Neural crest cell (in vitro differentiated cells): ENCODE data around the gene PLOD1. TPM values are rescaled to one million over a fixed set of nuclear protein-coding genes. Genes with fewer than 3 reads are reported as not detected.
A peak's percentile ranks its signal among the peaks of the same experiment; 100 is the strongest.

ENCODE experiments used
- DNase-seq: peaks from one replicate; pipeline ENCODE4 v3.0.0; 2021; ENCODE audit warnings: low read depth, mixed read lengths, low spot score
- H3K27ac Mint-ChIP-seq: one replicate; pipeline ENCODE4 v1.8.0; 2021; ENCODE audit warnings: mild to moderate bottlenecking, mixed read lengths; ENCODE audit not compliant: unreplicated experiment
- H3K27me3 Mint-ChIP-seq: 2 replicates; pipeline ENCODE4 v1.8.0; 2021; ENCODE audit warnings: low read depth, mild to moderate bottlenecking, mixed read lengths
- H3K36me3 Mint-ChIP-seq: 2 replicates; pipeline ENCODE4 v1.8.0; 2021; ENCODE audit warnings: low read depth, mild to moderate bottlenecking, mixed read lengths
- H3K4me1 Mint-ChIP-seq: 2 replicates; pipeline ENCODE4 v1.8.0; 2021; ENCODE audit warnings: mixed read lengths
- H3K4me3 Mint-ChIP-seq: one replicate; pipeline ENCODE4 v1.8.0; 2021; ENCODE audit warnings: mild to moderate bottlenecking, mixed read lengths
- H3K9me3 Mint-ChIP-seq: 2 replicates; pipeline ENCODE4 v1.8.0; 2021; ENCODE audit warnings: mixed read lengths
- CTCF ChIP-seq: fragments of 200-600 bp; sonication (generic); conservative IDR thresholded peaks from 2 replicates; pipeline ENCODE4 v1.5.0; 2021; ENCODE audit warnings: antibody characterized with exemption, mild to moderate bottlenecking
- long read RNA-seq: library from polyadenylated mRNA; unstranded; transcript quantifications from one replicate; pipeline ENCODE4 v2.0.0, GENCODE V29; 2020
- total RNA-seq: library from RNA; stranded (reverse); gene quantifications from 2 replicates; pipeline ENCODE4 v1.2.1, GENCODE V29; 2021

The PLOD1 gene
- total RNA-seq: 58.7 and 62.6 TPM in 2 replicates
- long read RNA-seq, transcript PLOD1-201 (19 exons, 2,940 nt): major isoform, 23 of 32 reads
- long read RNA-seq, partial matches to known transcripts: 7 of 32 reads
- long read RNA-seq, other reads (novel, unspliced or antisense): 2 of 32 reads

- H3K27me3 Mint-ChIP-seq: no peaks in the 10 kb centered on the region
- DNase-seq: peak; percentile 64
- H3K4me1 Mint-ChIP-seq: peaks cover 20% of the 10 kb centered on the region
- no peak for TF ChIP-seq CTCF
- no peaks in the 10 kb centered on the region for H3K36me3 Mint-ChIP-seq
- H3K9me3 Mint-ChIP-seq: no peaks in the 10 kb centered on the region
- H3K4me3 Mint-ChIP-seq: peak within 1 kb of the TSS; percentile 88
- peak within 1 kb of the TSS; percentile 92 for H3K27ac Mint-ChIP-seq
These were observed at the start of gene PLOD1 for GRCh38 chr1:11934302-11935056. PLOD1 (plus strand) TSS chr1:11934717; CDS start chr1:11934780, 63 bp downstream.

DNA sequence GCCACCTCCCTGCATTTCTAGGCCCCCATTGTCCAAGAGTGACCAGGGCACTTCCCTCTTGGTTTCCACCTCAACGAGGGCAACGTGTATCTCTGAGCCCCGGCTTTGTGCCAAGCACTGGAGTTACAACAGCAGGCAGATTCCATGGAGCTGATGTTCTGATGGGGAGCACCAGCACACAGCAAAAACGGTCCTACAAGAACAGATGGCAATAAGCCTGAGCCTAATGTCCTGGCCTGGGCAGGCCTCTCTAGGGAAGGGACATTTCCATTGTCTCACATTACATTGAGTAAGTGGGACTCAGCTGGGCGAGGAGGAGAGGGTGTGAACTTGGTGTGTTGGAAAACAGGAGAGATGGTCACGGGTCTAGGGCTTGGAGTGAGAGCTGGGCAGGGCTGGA, 48.6 kb upstream of the PLOD1 start:
- Mint-ChIP-seq H3K36me3 (no peaks in the 10 kb centered on the region), H3K9me3 (no peaks in the 10 kb centered on the region), H3K4me1 (peaks cover 13% of the 10 kb centered on the region), H3K27ac (no peak overlapping the region), H3K27me3 (peaks cover 2% of the 10 kb centered on the region), H3K4me3 (no peak overlapping the region)
- DNase-seq: no peak
- no peak for TF ChIP-seq CTCF

DNA sequence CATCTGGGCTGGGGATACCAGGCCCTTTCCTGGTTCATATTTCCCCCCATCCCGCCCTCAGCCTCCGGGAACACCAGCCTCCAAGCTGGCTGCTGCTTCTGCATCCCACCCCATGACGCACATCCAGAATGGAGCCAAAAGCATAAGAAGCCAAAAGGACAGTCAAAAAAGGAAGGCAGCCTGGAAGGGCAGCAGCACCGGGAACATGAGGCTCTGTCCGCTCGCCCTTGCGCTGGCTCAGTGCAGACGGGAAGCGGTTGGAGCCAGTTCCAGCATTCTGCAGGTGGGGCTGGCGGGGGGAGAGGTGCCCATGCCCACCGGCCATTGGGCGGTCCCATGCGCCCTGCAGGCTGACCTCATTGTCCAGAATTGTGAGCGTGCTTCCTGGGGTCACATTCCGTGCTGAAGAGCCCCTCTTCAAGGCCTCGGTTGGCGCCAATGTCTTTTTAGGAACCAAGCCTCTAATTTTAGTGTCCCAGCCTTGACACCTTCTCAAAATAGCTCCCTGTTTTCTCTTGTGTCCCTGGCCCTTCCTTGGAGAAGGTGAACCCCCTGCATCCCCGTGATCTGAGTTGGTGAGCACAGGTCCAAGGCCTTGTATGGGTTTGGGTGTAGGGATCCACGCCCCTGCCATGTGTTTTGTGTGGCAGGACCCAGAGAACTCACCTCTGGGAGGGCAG, 47.4 kb upstream of the PLOD1 start:
- peaks cover 2% of the 10 kb centered on the region for H3K27me3 Mint-ChIP-seq
- TF ChIP-seq CTCF: no peak
- H3K9me3 Mint-ChIP-seq: no peaks in the 10 kb centered on the region
- no peaks in the 10 kb centered on the region for H3K36me3 Mint-ChIP-seq
- H3K27ac Mint-ChIP-seq: no peak overlapping the region
- H3K4me3 Mint-ChIP-seq: no peak overlapping the region
- peaks cover 4% of the 10 kb centered on the region for H3K4me1 Mint-ChIP-seq
- no peak for DNase-seq

DNA sequence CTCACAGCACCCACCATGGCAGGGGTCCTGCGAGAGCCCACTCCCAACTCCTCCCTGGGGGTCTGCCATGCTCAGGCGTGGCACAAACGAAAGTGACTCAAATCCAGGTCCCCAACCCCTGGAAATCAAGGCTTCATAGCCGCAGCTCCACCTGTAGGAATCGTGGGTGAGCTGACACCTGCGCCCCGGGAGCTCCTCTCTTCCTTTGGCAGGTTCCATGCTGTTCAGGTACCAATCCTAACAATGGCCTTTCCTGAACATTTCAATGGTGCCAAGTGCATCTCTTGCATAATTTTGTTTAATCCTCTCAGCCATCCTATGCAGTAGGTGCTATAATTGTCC, 46.9 kb upstream of the PLOD1 start:
- Mint-ChIP-seq H3K4me3 (no peak overlapping the region), H3K27me3 (peaks cover 2% of the 10 kb centered on the region), H3K36me3 (no peaks in the 10 kb centered on the region), H3K4me1 (peaks cover 4% of the 10 kb centered on the region), H3K9me3 (no peaks in the 10 kb centered on the region), H3K27ac (no peak overlapping the region)
- TF ChIP-seq CTCF: no peak
- DNase-seq: no peak

GRCh38 chr1:11888206-11888876, 46.2 kb upstream of the PLOD1 start:
- peaks cover 5% of the 10 kb centered on the region for H3K27me3 Mint-ChIP-seq
- H3K4me1 Mint-ChIP-seq: no peaks in the 10 kb centered on the region
- H3K36me3 Mint-ChIP-seq: no peaks in the 10 kb centered on the region
- H3K9me3 Mint-ChIP-seq: no peaks in the 10 kb centered on the region
- TF ChIP-seq CTCF: no peak
- no peak for DNase-seq
- no peak overlapping the region for H3K4me3 Mint-ChIP-seq
- H3K27ac Mint-ChIP-seq: no peak overlapping the region
